Smooth muscle cell (in vitro differentiated cells): ENCODE measurements around the gene RLN3. TPM values are rescaled to one million over a fixed set of nuclear protein-coding genes. Genes with fewer than 3 reads are reported as not detected.
A peak's percentile ranks its signal among the peaks of the same experiment; 100 is the strongest.

Experiments used
- DNase-seq: peaks from one replicate; lab custom pipeline; 2025; ENCODE audit not compliant: unreplicated experiment; lab: John Stamatoyannopoulos, UW
- H2AFZ ChIP-seq: fragments of 200-600 bp; sonication (generic); 2 replicates; pipeline ENCODE4 v1.6.0; 2016; ENCODE audit warnings: antibody characterized with exemption, low read depth, mild to moderate bottlenecking
- H3F3A ChIP-seq: fragments of 200-600 bp; sonication (generic); 2 replicates; pipeline ENCODE4 v1.6.0; 2017; ENCODE audit warnings: antibody characterized with exemption, low read depth
- H3K27ac ChIP-seq: fragments of 200-600 bp; sonication (generic); 2 replicates; pipeline ENCODE4 v1.5.1; 2016; ENCODE audit warnings: low read depth, mild to moderate bottlenecking
- H3K27me3 ChIP-seq: fragments of 200-600 bp; sonication (generic); 2 replicates; pipeline ENCODE4 v1.6.1; 2016; ENCODE audit warnings: low read depth, mild to moderate bottlenecking
- H3K36me3 ChIP-seq: fragments of 200-600 bp; sonication (generic); 2 replicates; pipeline ENCODE4 v1.5.1; 2016; ENCODE audit warnings: low read depth
- H3K4me1 ChIP-seq: fragments of 200-600 bp; sonication (generic); 2 replicates; pipeline ENCODE4 v1.5.1; 2016; ENCODE audit warnings: low read depth
- H3K4me2 ChIP-seq: fragments of 200-600 bp; sonication (generic); 2 replicates; pipeline ENCODE4 v1.6.0; 2016; ENCODE audit warnings: mild to moderate bottlenecking
- H3K4me3 ChIP-seq: fragments of 200-600 bp; sonication (generic); 2 replicates; pipeline ENCODE4 v1.5.1; 2016; ENCODE audit warnings: mild to moderate bottlenecking
- H3K79me2 ChIP-seq: fragments of 200-600 bp; sonication (generic); 2 replicates; pipeline ENCODE4 v1.6.0; 2016; ENCODE audit warnings: low read depth, mild to moderate bottlenecking
- H3K9ac ChIP-seq: fragments of 200-600 bp; sonication (generic); 2 replicates; pipeline ENCODE4 v1.6.0; 2016; ENCODE audit warnings: low read depth
- H3K9me3 ChIP-seq: fragments of 200-600 bp; sonication (generic); replicated peaks from 2 replicates; pipeline ENCODE4 v1.5.1; 2016; ENCODE audit warnings: low read depth
- H4K20me1 ChIP-seq: fragments of 200-600 bp; sonication (generic); 2 replicates; pipeline ENCODE4 v1.6.0; 2016; ENCODE audit warnings: low read depth
- WGBS: methylation state at CpG from one replicate; pipeline ENCODE4 v1.1.7; 2016; ENCODE audit warnings: low lambda C conversion rate; 5-methylcytosine and 5-hydroxymethylcytosine counted together
- polyA plus RNA-seq: library from polyadenylated mRNA; unstranded; fragments of >200 nt; fragmentation: Nextera tagmentation; extraction: Ambion mirVana; gene quantifications from 2 replicates; pipeline ENCODE4 v1.2.1, GENCODE V29; 2016
- total RNA-seq: library from RNA; depleted of rRNA; stranded (reverse); fragments of >200 nt; gene quantifications from 2 replicates; pipeline ENCODE4 v1.2.3, GENCODE V29; 2014
- TF ChIP-seq, protein P1 (sequence below): fragments of 200-600 bp; sonication (generic); IDR thresholded peaks from 2 replicates; pipeline ENCODE4 v1.5.1; 2017; ENCODE audit warnings: borderline replicate concordance, mild to moderate bottlenecking, antibody characterized with exemption; ENCODE audit not compliant: insufficient read depth, poor library complexity, severe bottlenecking

The RLN3 gene
- total and polyA plus RNA-seq, 2 experiments from 2014 or later = not detected

DNA sequence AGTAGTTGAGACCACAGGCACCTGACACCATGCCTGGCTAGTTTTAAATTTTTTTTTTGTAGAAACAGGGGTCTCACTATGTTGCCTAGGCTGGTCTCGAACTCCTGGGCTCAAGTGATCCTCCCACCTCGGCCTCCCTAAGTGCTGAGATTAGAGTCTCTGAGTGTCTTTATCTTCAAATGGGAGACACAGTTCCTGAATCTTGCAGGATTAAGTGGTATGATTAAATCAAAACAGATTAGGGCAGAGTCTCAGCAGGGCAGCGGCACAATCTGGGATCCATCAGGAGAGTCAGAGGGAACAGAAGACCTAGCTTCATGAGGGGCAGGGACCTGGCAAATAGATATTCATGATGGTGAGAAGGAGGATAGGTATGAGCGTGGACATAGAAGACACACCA is 953 bp downstream of the RLN3 start:
- Histone ChIP-seq H3K36me3 (no peaks in the 10 kb centered on the region), H3F3A (no peaks in the 10 kb centered on the region), H3K9me3 (no peaks in the 10 kb centered on the region), H4K20me1 (no peaks in the 10 kb centered on the region), H3K27ac (no peak overlapping the region), H3K79me2 (no peaks in the 10 kb centered on the region), H3K9ac (no peak overlapping the region), H3K4me1 (peaks cover 9% of the 10 kb centered on the region), H2AFZ (no peak overlapping the region), H3K4me3 (no peak overlapping the region), H3K4me2 (no peak overlapping the region), H3K27me3 (no peaks in the 10 kb centered on the region)
- whole genome bisulfite sequencing = 79% methylated on average over 4 of the region's 4 CpGs
- TF ChIP-seq, protein P1, sequence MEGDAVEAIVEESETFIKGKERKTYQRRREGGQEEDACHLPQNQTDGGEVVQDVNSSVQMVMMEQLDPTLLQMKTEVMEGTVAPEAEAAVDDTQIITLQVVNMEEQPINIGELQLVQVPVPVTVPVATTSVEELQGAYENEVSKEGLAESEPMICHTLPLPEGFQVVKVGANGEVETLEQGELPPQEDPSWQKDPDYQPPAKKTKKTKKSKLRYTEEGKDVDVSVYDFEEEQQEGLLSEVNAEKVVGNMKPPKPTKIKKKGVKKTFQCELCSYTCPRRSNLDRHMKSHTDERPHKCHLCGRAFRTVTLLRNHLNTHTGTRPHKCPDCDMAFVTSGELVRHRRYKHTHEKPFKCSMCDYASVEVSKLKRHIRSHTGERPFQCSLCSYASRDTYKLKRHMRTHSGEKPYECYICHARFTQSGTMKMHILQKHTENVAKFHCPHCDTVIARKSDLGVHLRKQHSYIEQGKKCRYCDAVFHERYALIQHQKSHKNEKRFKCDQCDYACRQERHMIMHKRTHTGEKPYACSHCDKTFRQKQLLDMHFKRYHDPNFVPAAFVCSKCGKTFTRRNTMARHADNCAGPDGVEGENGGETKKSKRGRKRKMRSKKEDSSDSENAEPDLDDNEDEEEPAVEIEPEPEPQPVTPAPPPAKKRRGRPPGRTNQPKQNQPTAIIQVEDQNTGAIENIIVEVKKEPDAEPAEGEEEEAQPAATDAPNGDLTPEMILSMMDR = no peak
- DNase-seq = no peak

DNA sequence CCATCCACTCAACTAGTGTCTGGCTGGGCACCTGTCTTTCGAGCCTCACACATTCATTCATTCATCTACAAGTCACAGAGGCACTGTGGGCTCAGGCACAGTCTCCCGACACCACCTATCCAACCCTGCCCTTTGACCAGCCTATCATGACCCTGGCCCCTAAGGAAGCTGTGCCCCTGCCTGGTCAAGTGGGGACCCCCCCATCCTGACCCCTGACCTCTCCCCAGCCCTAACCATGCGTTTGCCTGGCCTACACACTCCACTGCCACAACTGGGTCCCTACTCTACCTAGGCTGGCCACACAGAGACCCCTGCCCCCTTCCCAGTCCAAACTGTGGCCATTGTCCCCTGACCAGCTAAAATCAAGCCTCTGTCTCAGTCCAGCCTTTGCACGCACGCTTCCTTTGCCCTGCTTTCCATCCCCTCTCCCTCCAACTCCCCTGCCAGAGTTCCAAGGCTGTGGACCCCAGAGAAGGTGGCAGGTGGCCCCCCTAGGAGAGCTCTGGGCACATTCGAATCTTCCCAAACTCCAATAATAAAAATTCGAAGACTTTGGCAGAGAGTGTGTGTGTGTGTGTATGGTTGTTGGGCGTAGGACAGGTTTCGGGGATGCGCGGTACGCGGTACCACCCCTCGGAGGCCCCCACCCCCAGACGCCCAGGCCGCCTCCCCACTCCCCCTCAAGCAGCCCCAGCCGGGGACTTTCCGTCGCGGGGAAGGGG is 3.2 kb downstream of the RLN3 start:
- WGBS = 53% methylated on average over 11 of the region's 20 CpGs
- peak overlapping the region; percentile 71 for H3K4me3 ChIP-seq
- H3K9ac ChIP-seq = no peak overlapping the region
- no peaks in the 10 kb centered on the region for H3F3A ChIP-seq
- H3K79me2 ChIP-seq = no peaks in the 10 kb centered on the region
- TF ChIP-seq, protein P1 = no peak
- no peaks in the 10 kb centered on the region for H3K9me3 ChIP-seq
- peaks cover 9% of the 10 kb centered on the region for H3K4me1 ChIP-seq
- H2AFZ ChIP-seq = peak overlapping the region; percentile 99
- no peak overlapping the region for H3K27ac ChIP-seq
- no peaks in the 10 kb centered on the region for H3K27me3 ChIP-seq
- no peaks in the 10 kb centered on the region for H4K20me1 ChIP-seq
- H3K36me3 ChIP-seq = no peaks in the 10 kb centered on the region
- DNase-seq = no peak
- H3K4me2 ChIP-seq = peak overlapping the region; percentile 97

DNA sequence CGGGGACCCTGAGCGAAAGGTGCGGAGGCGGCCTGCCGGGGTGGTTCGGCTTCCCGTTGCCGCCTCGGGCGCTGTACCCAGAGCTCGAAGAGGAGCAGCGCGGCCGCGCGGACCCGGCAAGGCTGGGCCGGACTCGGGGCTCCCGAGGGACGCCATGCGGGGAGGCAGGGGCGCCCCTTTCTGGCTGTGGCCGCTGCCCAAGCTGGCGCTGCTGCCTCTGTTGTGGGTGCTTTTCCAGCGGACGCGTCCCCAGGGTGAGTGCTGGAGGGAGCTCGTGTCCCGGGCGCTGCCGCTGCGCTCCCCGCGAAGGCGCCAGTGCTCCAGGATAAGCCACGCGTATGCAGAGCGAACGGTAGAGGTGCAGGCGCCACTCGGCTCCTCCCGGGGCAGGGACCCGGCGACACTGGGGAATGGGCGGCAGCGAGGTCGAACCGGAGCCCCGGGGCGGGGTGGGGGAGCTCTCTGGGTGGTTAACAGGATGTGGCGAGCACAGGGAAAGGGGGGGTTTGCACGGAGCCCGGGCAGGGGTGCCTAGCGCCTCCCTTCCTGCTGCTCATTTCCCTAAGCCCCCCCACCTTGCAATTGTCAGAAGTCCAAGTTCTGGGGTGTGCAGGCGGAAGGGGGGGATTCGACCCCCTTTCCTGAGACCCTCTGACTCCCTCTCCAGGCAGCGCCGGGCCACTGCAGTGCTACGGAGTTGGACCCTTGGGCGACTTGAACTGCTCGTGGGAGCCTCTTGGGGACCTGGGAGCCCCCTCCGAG is 4.0 kb downstream of the RLN3 start, which contains the start of gene IL27RA:
Gene IL27RA (plus strand): TSS at position 44 of the 762 bp plus-strand sequence. CDS start 111 bp downstream, at position 155.
- Histone ChIP-seq H3K27ac (no peak within 1 kb of the TSS), H3K79me2 (no peaks in the 10 kb centered on the region), H3K36me3 (no peaks in the 10 kb centered on the region), H2AFZ (peak within 1 kb of the TSS; percentile 99), H3K4me3 (peak within 1 kb of the TSS; percentile 71), H3K4me1 (peaks cover 9% of the 10 kb centered on the region), H3K27me3 (no peaks in the 10 kb centered on the region), H3K9ac (no peak within 1 kb of the TSS), H3K4me2 (peak within 1 kb of the TSS; percentile 97), H3F3A (no peaks in the 10 kb centered on the region), H4K20me1 (no peaks in the 10 kb centered on the region), H3K9me3 (no peaks in the 10 kb centered on the region)
- WGBS = 1% methylated on average over 46 of the region's 63 CpGs
- TF ChIP-seq, protein P1 = peak; percentile 35
- peak; percentile 37 for DNase-seq
